LNCaP clone FGC (cell line): Measurements from ENCODE around the gene DLAT.

Experiments used
- DNase-seq: peaks from one replicate; pipeline ENCODE4 v3.0.0-alpha.2; 2011; ENCODE audit warnings: low read depth
- H3K4me3 ChIP-seq: 2 replicates; pipeline ENCODE4 v1.5.1; 2011; ENCODE audit warnings: mild to moderate bottlenecking, low read depth, low read length, control low read depth
- TF ChIP-seq, protein P1 (sequence below): IDR thresholded peaks from 2 replicates; pipeline ENCODE4 v1.5.1; 2012; ENCODE audit warnings: mild to moderate bottlenecking; ENCODE audit not compliant: control insufficient read depth, insufficient read depth; ENCODE audit errors: extremely low read depth

The DLAT gene

GRCh38 chr11:112103446-112103845 lies 78.2 kb downstream of the DLAT start:
- H3K4me3 ChIP-seq: no peak overlapping the region
- no peak for DNase-seq
- TF ChIP-seq, protein P1, sequence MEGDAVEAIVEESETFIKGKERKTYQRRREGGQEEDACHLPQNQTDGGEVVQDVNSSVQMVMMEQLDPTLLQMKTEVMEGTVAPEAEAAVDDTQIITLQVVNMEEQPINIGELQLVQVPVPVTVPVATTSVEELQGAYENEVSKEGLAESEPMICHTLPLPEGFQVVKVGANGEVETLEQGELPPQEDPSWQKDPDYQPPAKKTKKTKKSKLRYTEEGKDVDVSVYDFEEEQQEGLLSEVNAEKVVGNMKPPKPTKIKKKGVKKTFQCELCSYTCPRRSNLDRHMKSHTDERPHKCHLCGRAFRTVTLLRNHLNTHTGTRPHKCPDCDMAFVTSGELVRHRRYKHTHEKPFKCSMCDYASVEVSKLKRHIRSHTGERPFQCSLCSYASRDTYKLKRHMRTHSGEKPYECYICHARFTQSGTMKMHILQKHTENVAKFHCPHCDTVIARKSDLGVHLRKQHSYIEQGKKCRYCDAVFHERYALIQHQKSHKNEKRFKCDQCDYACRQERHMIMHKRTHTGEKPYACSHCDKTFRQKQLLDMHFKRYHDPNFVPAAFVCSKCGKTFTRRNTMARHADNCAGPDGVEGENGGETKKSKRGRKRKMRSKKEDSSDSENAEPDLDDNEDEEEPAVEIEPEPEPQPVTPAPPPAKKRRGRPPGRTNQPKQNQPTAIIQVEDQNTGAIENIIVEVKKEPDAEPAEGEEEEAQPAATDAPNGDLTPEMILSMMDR: no peak

- no peak overlapping the region for H3K4me3 ChIP-seq
- DNase-seq: no peak
Measured at GRCh38 chr11:112106070-112106469, 80.9 kb downstream of the DLAT start.

More at GRCh38 chr11:112106070-112106469, 80.9 kb downstream of the DLAT start:
- TF ChIP-seq, protein P1: no peak
